K562 treated with DMSO at 1 percent for 48 hours (cell line): ENCODE measurements around the gene BPIFB4. TPM values are rescaled to one million over a fixed set of nuclear protein-coding genes. Genes with fewer than 3 reads are reported as not detected.

Experiments
- total RNA-seq: library from RNA; unstranded; fragments of 300-600 nt; gene quantifications from 2 replicates; pipeline ENCODE4 v1.2.3, GENCODE V29; 2022; ENCODE audit warnings: low replicate concordance; ENCODE audit errors: extremely low read depth

Gene BPIFB4
- total RNA-seq = not detected in 2 replicates

DNA sequence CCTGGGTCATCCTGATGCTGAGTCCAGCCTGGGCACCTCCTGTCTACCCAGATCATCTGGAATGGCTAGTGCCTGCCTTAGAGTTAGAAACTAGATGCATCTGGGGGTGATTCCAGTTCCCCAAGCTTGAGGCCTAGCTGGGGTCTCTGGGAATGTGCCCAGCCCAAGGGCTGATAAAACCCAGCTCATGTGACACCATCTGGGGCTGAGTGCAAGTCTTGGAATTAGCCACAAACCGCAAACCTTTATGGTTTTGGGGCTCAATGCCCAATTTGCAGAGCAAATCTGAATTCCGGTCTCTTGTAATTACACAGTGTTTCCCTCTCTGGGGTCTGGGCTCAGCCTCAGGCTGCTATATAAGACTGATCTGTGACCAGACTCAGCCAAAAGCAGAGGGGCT, at the start of gene BPIFB4:
TSS of gene BPIFB4 (plus strand) at position 385 of the 400 bp plus-strand sequence. CDS start 1,884 bp downstream, outside the sequence.

DNA sequence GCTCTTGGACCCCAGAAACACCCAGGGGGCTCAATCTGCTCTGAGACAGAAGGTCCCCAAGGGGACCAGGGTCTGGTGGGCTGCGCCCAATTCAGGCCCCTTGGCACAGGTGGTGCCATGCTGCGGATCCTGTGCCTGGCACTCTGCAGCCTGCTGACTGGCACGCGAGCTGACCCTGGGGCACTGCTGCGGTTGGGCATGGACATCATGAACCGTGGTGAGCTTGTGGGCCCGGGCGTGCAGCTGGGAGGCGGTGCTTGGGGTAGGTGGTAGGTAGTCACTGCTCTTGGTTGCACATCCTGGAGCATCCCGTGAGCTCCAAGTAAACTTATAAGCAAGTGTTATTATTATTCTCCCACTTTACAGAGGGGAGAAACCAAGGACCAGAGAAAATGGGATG, 47.9 kb upstream of the BPIFB4 start, which contains the start of gene BPIFB6:
TSS of gene BPIFB6 (plus strand) at position 118 of the 400 bp plus-strand sequence. CDS start at position 118, 0 bp downstream.

DNA sequence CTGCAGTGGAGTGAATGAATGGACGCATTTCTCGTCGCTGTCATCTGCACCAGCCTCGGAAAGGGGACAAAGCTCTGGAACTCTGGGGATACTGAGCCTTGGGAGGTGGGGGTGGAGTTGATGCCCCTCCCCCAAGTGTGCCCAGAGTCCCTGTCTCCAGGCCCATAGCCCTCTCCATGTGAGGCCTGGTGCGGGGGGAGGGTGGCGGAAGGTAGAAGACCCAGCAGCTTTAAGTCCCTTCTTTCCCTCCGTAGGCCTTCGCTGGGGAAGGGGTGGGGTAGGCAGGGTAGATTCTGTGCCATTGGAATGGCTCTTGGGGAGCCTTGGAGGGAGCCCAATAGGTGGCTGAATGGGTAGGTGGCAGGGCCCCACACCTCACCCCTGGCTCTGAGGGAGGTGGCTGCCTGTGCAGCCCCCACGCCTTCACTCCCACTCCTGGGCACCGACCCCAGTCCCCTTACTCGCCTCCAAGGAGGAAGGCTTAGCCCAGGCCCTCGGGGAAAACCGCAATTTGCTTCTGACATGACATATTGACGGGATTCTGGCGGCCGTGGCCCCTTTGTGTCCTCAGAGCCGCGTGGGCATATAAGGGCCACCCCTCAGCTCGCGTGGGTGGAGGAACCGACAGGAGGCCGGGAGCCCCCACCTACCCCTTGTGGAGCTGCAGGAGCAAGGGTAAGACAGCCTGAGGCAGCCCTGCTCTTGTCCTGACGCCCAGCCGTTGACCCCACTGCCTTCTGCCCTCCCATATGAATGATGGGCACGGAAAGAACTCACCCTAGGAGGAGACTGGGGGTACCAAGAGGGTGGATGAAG, 25.9 kb upstream of the BPIFB4 start, which contains the start of gene BPIFB3:
TSS of gene BPIFB3 (plus strand) at position 613 of the 816 bp plus-strand sequence. CDS start 1,533 bp downstream, outside the sequence.

Other genes starting within 250 kb of the BPIFB4 start
- gene EFCAB8, start 220.7 kb upstream of the BPIFB4 start, total RNA-seq = not detected in 2 replicates
- not detected in 2 replicates for gene SUN5, start 75.2 kb upstream of the BPIFB4 start, total RNA-seq
- gene BPIFB2, start 71.9 kb upstream of the BPIFB4 start, total RNA-seq = not detected in 2 replicates
- gene BPIFB6, start 48.0 kb upstream of the BPIFB4 start, total RNA-seq = not detected in 2 replicates
- gene BPIFB3, start 25.7 kb upstream of the BPIFB4 start, total RNA-seq = not detected in 2 replicates
- gene BPIFA2, start 88.5 kb downstream of the BPIFB4 start, total RNA-seq = not detected in 2 replicates
- gene BPIFA3, start 137.7 kb downstream of the BPIFB4 start, total RNA-seq = not detected in 2 replicates
- not detected in 2 replicates for gene BPIFA1, start 156.4 kb downstream of the BPIFB4 start, total RNA-seq
- gene BPIFB1, start 203.6 kb downstream of the BPIFB4 start, total RNA-seq = not detected in 2 replicates